ENCODE data around the gene DPM2.

Gene DPM2

DNA sequence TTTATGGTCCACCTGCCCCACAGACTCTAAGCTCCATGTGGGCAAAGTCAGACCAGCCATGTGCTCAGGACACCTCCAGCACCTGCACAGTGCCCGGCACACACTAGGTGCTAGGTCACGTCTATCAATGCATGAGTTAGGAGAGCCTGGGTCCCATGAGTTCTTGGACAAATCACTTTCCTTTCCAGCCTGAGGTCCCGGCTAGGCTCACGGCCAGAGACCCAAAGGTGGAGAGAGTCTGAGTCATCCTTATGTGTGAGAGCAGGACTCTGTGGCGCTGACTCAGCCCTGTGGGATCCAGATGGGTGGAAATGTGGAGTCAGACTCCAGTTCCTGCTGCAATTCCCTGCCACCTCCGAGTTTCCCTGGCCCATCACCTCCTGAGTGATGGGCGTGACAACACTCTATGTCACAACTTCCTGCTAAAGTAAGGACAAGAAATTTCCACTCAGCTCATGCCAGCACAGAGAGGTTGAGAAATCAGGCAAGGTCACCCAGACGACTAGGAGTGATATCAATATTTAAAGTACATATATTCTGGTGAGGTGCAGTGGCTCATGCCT, 18.3 kb downstream of the DPM2 start:
- no peak for DNase-seq (ENCODE audit: low spot score)

GRCh38 chr9:127918183-127919107, 19.2 kb downstream of the DPM2 start:
- DNase-seq (ENCODE audit: low spot score): no peak

DNA sequence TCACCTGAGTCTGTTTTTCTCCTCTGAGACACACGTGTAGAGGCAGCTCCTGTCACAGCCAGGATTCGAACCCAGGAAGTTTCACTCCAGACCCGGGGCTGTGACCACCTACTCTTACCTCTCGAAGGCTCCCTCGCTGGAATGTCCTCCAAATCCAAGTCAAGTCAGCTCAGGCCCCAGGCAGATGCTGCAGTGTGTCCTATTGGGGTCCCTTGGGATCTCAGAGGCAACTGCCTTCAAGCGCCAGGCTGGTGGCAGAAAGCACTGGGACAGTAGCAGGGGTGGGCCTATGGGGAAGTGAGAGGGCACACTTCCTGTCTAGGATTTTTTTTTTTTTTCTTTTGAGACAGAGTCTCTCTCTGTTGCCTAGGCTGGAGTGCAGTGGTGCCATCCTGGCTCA, 20.1 kb downstream of the DPM2 start:
- no peak for DNase-seq (ENCODE audit: low spot score)

- peak; percentile 83 for DNase-seq (ENCODE audit: low spot score)
Measured at GRCh38 chr9:127916720-127917581, 20.7 kb downstream of the DPM2 start, which contains the start of gene ST6GALNAC4. ST6GALNAC4 (minus strand) TSS chr9:127917041; CDS start chr9:127916419, 622 bp downstream.

DNA sequence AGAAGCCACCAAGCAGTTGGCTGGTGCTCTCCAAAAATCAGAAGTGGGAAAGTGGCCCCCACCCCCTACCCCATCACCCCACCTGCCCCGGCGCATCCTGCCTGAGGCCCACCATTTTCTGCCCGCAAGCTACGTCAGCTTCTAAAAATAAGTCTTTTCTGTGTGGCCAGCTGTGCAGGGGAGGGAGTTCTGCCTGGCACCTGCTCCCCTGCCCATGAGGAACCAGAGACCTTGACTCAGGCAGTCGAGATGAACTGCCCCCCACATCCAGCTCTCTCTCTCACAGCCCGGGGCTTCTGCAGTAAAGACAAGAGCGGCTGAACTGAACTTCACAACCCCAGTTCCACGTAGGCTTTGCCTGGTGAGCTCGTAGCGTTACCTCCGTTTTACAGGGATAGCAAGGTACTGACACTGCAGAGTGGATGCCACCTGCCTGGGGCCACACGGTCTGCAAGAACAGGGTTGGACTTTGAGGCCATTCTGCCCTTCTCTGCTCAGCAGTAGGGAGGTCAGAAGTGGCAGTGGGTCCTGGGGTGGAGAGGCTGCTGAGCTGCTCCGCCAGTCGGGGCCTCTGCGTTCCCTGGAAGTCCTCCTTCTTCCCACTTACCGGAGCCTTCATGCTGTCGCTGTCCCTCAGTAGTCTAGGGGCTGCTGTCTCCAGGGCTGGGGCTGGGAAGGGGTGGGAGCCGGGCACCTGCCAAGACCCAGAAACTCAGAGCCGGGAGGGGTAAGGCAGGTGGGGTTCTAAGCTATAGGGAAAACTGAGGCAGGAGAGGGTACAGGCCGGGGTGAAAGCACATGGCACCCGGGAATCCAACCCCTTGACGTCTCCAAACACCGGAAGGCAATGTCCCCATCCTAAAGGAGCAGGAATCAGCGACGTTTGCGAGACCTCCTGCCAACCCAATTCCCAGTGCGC, 21.6 kb downstream of the DPM2 start:
- no peak for DNase-seq (ENCODE audit: low spot score)

GRCh38 chr9:127915325-127915752, 22.3 kb downstream of the DPM2 start:
- no peak for DNase-seq (ENCODE audit: low spot score)

- DNase-seq (ENCODE audit: low spot score): no peak
Measured at GRCh38 chr9:127913682-127914081, 24.0 kb downstream of the DPM2 start.

GRCh38 chr9:127912882-127913281, 24.8 kb downstream of the DPM2 start:
- DNase-seq (ENCODE audit: low spot score): no peak

DNA sequence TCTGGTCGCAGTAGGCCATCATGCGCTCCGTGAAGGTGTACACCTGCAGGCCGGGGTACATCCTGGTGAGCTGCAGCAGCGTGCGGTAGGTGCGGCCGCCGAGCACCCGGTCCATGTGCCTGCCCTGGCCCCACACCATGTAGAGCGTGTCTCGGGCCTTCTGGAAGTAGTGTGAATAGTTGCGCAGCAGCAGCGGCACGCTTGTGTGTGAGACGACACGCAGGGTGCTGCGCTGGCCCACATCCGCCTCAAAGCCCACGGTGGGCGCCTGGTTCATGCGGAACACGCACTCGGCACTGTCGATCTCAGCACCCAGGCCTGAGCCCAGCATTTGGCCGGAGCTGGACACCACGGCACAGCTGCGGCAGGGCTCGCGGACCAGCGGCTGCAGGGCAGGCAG, 25.4 kb downstream of the DPM2 start:
- no peak for DNase-seq (ENCODE audit: low spot score)

DNA sequence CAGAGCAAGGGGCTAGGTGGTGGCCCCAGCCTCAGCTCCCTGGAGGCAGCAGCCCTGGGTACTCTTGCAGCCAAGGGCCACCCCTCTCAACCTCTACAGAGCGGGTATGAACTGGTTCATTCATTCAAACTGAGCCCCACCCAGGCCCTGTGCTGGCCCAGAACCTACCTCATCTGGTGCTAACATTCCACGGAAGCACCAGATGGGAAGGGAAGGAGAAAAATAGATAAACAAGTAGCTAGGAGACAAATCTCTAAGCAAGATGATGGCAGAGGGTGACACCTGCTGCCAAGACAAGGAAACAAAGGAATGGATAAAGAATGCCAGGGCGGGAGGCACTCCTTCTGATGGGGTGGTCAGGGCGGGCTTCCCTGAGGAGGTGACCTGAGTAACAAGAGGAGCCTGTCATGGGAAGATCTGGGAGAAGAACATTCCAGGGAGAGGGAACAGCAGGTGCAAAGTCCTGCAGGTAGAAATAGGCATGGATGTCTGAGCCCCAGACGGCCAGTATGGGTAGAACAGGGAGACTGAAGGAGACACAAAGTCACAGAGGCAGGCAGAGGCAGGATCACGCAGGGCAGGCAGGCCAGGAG, 26.9 kb downstream of the DPM2 start:
- DNase-seq (ENCODE audit: low spot score): no peak

DNA sequence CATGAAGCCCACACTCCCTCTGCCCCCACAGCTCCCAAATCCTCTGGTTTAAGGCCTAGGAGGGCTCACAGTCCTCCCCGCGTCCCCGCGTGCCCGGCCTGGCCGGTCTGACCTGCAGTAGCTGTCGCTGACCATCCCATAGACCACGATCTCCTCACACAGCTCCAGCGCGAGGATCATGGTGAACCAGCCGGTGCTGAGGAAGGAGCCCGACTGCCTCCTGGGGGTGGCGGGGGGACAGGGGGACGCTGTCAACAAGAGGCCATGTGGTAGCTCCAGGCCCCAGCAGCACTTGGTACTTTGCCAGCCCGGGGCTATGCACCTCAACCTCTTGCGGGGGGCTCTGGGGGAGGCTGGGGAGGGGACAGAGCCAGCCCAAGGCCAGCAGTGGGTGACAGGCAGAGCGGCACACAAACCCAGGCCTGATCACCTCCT, 27.8 kb downstream of the DPM2 start:
- DNase-seq (ENCODE audit: low spot score): no peak

GRCh38 chr9:127908660-127908926, 29.1 kb downstream of the DPM2 start:
- DNase-seq (ENCODE audit: low spot score): no peak

DNA sequence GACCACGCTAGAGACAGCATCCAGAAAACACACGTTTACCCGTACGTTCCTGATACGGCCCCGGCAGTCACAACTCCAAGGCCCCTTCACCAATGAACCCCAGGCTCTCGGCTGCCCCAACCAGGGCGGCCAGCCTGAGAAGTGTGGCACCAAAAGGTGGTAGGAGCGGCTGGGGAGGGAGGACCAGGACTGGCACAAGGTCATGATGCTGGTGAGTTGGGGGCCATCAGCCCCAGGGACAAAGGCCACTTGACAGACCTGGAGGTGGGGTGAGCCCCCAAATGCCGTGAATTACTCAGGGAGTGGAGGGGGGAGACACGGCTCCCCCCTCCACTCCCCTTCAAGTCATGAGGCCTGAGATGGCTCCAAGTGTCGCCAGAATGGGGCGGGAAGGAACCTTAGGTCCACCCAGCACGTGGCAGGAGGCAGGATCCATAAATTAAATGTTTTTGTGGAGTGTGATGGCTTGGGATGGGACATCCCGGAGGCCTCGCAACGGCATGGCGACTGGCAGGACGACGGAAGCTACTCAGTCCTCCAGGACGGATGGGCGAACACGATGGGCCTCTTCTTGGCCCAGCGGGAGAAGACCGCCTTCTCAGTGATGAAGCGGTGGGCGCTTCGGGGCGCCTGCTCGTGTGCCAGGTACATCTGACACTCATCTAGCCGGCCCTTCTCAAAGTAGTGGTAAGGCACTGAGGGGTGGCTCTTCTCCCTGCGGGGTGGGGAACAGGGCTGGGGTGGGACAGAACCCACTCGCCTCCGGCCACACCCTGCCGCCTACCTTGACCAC, 29.6 kb downstream of the DPM2 start:
- no peak for DNase-seq (ENCODE audit: low spot score)

DNA sequence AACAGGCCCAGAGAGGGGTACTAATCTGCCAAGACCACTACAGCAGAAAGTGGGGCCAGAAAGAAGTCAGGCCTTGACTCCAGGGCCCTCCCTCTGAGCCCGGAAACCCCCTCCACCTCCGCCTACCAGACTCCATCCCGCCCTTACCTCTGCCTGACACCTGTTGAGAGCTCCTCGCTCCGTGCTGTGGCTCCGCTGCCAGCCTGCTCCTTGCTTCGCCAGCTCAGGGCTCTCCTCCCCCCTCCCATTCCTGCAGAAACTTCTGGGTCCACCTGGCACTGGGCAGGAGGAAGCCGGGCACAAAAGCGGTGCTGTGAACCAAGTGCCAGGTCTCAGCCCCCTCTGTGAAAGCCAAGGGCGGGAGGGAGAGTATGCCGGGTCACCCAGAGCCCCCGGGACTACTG, 31.9 kb downstream of the DPM2 start:
- no peak for DNase-seq (ENCODE audit: low spot score)

DNA sequence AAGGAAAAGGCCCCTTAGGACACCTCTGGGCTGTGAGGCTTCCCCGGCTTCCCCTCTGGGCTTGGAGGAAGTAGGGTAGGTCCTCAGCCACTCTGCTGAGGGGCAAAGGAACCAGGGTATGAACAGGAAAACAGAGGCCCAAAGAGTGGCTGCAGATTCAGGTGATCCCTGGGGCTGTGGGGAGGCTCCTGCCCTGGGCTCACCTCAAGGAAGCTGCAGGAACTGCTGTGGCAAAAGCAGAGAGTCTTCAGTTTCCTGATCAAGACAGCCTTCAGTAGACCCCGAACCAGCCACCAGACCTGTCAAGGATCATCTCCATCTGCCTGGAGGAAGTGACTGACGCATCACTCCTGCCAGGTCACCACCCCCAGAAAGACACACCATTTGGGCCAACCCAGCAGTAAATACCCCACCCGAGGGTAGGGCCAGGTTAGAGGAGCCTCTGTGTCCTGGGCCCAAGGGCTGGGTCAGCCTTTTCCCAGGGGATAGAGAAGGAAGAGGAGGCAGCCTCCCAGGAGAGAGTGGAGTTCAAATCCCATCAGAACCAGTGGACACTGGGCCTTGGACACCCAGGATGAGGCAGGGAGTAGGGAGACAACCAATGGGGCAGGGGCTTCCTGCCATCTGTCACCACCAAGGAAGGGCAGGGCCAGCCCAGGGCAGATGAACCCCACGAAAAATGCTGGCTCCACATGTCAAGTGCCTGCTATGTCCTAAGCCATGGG, 32.5 kb downstream of the DPM2 start:
- DNase-seq (ENCODE audit: low spot score): no peak

DNA sequence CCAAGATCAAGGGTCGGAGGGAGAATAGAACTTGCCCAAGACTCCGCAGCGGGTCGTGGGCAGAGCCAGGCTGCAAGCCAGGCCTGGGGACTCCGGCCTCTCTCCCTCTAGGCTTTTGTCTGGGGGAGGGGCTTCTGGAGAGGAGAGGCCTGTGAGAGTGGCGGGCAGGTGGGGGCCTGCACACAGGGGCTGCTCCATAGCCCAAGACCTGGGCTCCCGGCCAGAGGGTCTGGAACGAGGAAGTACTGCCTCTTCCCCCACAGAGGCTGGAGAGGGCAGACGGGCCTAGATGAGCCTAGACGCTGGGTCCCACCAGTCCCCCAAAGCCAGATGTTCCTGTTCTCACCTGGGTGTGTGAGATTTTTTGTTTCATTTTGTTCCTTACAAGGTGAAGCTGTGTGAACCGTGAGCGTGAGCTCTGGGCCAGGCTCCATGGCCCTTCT, 33.1 kb downstream of the DPM2 start:
- peak; percentile 72 for DNase-seq (ENCODE audit: low spot score)

DNA sequence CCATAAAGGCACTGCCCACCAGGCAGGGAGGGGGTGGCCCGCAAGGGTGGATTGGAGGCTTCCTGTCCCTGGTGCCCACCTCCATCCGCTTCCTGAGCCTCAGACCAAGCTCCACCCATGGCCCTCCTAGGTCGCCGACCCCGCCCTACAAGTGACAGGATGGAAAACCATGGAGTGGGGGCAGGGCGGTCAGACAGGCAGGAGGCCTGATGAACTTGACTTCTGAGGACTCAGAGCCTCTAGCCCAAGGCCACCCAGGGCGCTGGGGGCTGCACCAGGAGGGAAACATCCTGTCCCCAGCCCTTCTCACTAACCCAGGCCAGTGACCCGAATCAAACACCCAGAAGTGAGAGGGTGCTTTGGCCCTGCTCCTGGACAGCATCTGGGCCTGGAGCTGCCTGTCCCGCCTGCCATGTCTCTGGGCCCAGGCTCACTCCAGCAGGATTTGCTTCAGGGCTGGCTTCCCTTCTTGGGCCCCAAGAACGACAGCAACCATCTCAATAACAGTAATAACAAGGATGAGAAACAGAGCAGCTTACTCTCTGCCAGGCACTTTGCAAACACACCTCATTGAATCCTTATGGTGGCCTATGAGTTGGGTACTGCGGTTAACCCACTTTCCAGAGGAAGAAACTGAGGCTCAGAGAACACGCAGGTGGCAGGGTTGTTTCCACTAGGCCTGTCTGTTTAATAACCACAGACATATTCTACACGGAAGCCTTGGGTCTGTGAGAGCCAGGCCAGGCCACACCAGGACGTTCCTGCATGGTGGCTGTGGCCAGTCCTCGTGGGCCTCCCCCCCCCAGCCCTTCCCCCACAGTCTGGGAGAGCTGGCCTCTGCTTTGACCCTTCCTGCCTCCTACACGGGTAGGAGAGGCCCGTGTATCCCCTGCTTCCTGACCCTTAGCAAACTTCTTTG, 33.8 kb downstream of the DPM2 start:
- peak; percentile 72 for DNase-seq (ENCODE audit: low spot score)

All from SK-N-DZ (cell line).